ENCODE data around the gene ALDH5A1.
A peak's percentile ranks its signal among the peaks of the same experiment; 100 is the strongest.

Gene ALDH5A1

GRCh38 chr6:24494821-24495795 lies at the start of gene ALDH5A1:
TSS of gene ALDH5A1 (plus strand) at chr6:24494969. CDS start at chr6:24494997, 28 bp downstream.
- peak; percentile 45 to 62 for DNase-seq (ENCODE audit: low read depth in 2 of 2, low spot score in 1 of 2)

- DNase-seq (ENCODE audit: low read depth in 2 of 2, low spot score in 1 of 2): no peak
Observed at GRCh38 chr6:24445704-24446103, 49.1 kb upstream of the ALDH5A1 start.

- DNase-seq (ENCODE audit: low read depth in 2 of 2, low spot score in 1 of 2): no peak
Observed at GRCh38 chr6:24446670-24447069, 48.1 kb upstream of the ALDH5A1 start.

- no peak for DNase-seq (ENCODE audit: low read depth in 2 of 2, low spot score in 1 of 2)
Observed at GRCh38 chr6:24448396-24448795, 46.4 kb upstream of the ALDH5A1 start.

GRCh38 chr6:24448828-24449525 lies 45.8 kb upstream of the ALDH5A1 start:
- DNase-seq (ENCODE audit: low read depth in 2 of 2, low spot score in 1 of 2): no peak

GRCh38 chr6:24451581-24452388 lies 43.0 kb upstream of the ALDH5A1 start:
- no peak for DNase-seq (ENCODE audit: low read depth in 2 of 2, low spot score in 1 of 2)

- no peak for DNase-seq (ENCODE audit: low read depth in 2 of 2, low spot score in 1 of 2)
Observed at GRCh38 chr6:24453921-24454320, 40.8 kb upstream of the ALDH5A1 start.

GRCh38 chr6:24454452-24454851 lies 40.3 kb upstream of the ALDH5A1 start:
- no peak for DNase-seq (ENCODE audit: low read depth in 2 of 2, low spot score in 1 of 2)

GRCh38 chr6:24455061-24455460 lies 39.7 kb upstream of the ALDH5A1 start:
- no peak for DNase-seq (ENCODE audit: low read depth in 2 of 2, low spot score in 1 of 2)

- no peak for DNase-seq (ENCODE audit: low read depth in 2 of 2, low spot score in 1 of 2)
Observed at GRCh38 chr6:24458134-24458533, 36.6 kb upstream of the ALDH5A1 start.

- DNase-seq (ENCODE audit: low read depth in 2 of 2, low spot score in 1 of 2): no peak
Observed at GRCh38 chr6:24458941-24459340, 35.8 kb upstream of the ALDH5A1 start.

- no peak for DNase-seq (ENCODE audit: low read depth in 2 of 2, low spot score in 1 of 2)
Observed at GRCh38 chr6:24460966-24461365, 33.8 kb upstream of the ALDH5A1 start.

- no peak for DNase-seq (ENCODE audit: low read depth in 2 of 2, low spot score in 1 of 2)
Observed at GRCh38 chr6:24464253-24465038, 30.3 kb upstream of the ALDH5A1 start.

GRCh38 chr6:24469811-24470210 lies 25.0 kb upstream of the ALDH5A1 start:
- no peak for DNase-seq (ENCODE audit: low read depth in 2 of 2, low spot score in 1 of 2)

GRCh38 chr6:24472181-24472580 lies 22.6 kb upstream of the ALDH5A1 start:
- DNase-seq (ENCODE audit: low read depth in 2 of 2, low spot score in 1 of 2): no peak

GRCh38 chr6:24476631-24477030 lies 18.1 kb upstream of the ALDH5A1 start:
- no peak for DNase-seq (ENCODE audit: low read depth in 2 of 2, low spot score in 1 of 2)

- no peak for DNase-seq (ENCODE audit: low read depth in 2 of 2, low spot score in 1 of 2)
Observed at GRCh38 chr6:24477070-24477469, 17.7 kb upstream of the ALDH5A1 start.

- no peak for DNase-seq (ENCODE audit: low read depth in 2 of 2, low spot score in 1 of 2)
Observed at GRCh38 chr6:24478903-24479302, 15.9 kb upstream of the ALDH5A1 start.

- DNase-seq (ENCODE audit: low read depth in 2 of 2, low spot score in 1 of 2): no peak
Observed at GRCh38 chr6:24480705-24481104, 14.1 kb upstream of the ALDH5A1 start.

- DNase-seq (ENCODE audit: low read depth in 2 of 2, low spot score in 1 of 2): no peak
Observed at GRCh38 chr6:24481449-24481848, 13.3 kb upstream of the ALDH5A1 start.

Data from stimulated activated CD8-positive, alpha-beta memory T cell treated with anti-CD3 and anti-CD28 coated beads, Interleukin-4, amount 100 ng/mL, for 1 hour (primary cell).